ENCODE results near the gene COL11A2. TPM values are rescaled to one million over a fixed set of nuclear protein-coding genes. Genes with fewer than 3 reads are reported as not detected.
A peak's percentile ranks its signal among the peaks of the same experiment; 100 is the strongest.

Gene COL11A2
- total and polyA plus RNA-seq, 2 of the 13 experiments (the other 11 are each of a cell fraction or from before 2014, with no cell fraction given): 0.55 TPM

GRCh38 chr6:33198159-33198852 lies 6.0 kb upstream of the COL11A2 start (continued):
- TF ChIP-seq ZMAT5 (CRISPR knock-in tag; IDR thresholded peaks at IDR 0.05; ENCODE audit: borderline replicate concordance, low read depth) (no peak), HINFP (CRISPR knock-in tag; IDR thresholded peaks at IDR 0.05; ENCODE audit: low read depth) (peak; percentile 69), MED1 (CRISPR knock-in tag; IDR thresholded peaks at IDR 0.05) (peak; percentile 93), HNRNPK (IDR thresholded peaks at IDR 0.05; ENCODE audit: low read depth, low read length, poor library complexity, severe bottlenecking) (no peak), CBX2 (IDR thresholded peaks at IDR 0.05; ENCODE audit: low read depth, low read length) (no peak), CBX2 (CRISPR knock-in tag; IDR thresholded peaks at IDR 0.05; ENCODE audit: low read depth) (no peak), SOX5 (CRISPR knock-in tag; IDR thresholded peaks at IDR 0.05; ENCODE audit: borderline replicate concordance) (peak; percentile 90), ZNF12 (CRISPR knock-in tag; IDR thresholded peaks at IDR 0.05) (peak; percentile 80; the same call in 1 of the 2 replicates), REST (IDR thresholded peaks at IDR 0.05; ENCODE audit: borderline replicate concordance in 1 of 2, low read depth in 1 of 2, low read length in 2 of 2) (peak in 1 of 2 experiments; percentile 80; a peak in 2 of 4 replicates), PAXIP1 (CRISPR knock-in tag; conservative IDR thresholded peaks at IDR 0.05) (peak; percentile 97), JUND (CRISPR knock-in tag; IDR thresholded peaks at IDR 0.05) (no peak), ZBTB21 (CRISPR knock-in tag; IDR thresholded peaks at IDR 0.05) (no peak), ASH2L (IDR thresholded peaks at IDR 0.05; ENCODE audit: insufficient read length, low read depth, low read length) (peak; percentile 82), ZEB1 (IDR thresholded peaks at IDR 0.05; ENCODE audit: insufficient replicate concordance, low read depth) (no peak), PHF8 (CRISPR knock-in tag; IDR thresholded peaks at IDR 0.05) (peak; percentile 52), ZXDC (CRISPR knock-in tag; IDR thresholded peaks at IDR 0.05) (no peak), MAFF (IDR thresholded peaks at IDR 0.05; ENCODE audit: low read depth, low read length) (0 out of 2 replicates have a peak, but pooled peaks have one; percentile 10)
